Stimulated activated CD4-positive, alpha-beta T cell treated with anti-CD3 and anti-CD28 coated beads, TNF-alpha, amount 100 ng/mL, for 48 hours (primary cell): ENCODE data around the gene CD177.
"Not testable (repeated sequence)": the region's sequence is repeated elsewhere in the genome, so short reads cannot be mapped to it uniquely, and the experiment has no call there.

Experiments used
- DNase-seq, 3 donors: peaks; one replicate each; pipeline ENCODE4 v3.0.0-alpha.2; 2020; ENCODE audit warnings: low read depth in 3 of 3

Gene CD177

GRCh38 chr19:43380771-43381386 lies 27.4 kb downstream of the CD177 start:
- no peak for DNase-seq

- DNase-seq, result not testable (repeated sequence)
Observed at GRCh38 chr19:43382586-43383216, 29.2 kb downstream of the CD177 start.

DNA sequence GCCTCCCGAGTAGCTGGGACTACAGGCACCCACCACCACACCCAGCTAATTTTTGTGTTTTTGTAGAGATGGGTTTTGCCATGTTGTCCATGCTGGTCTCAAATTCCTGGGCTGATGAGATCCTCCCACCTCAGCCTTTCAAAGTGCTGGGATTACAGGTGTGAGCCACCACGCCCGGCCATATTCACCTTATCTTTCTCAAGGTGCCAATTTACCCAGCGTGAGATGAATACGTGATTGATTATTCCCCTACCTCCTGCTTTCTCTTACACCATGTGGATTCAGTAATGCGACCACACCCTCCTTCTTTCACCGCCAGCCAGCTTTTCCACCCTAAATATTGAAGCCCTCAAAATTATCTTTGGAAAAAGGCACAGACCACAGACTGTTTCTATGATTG lies 29.8 kb downstream of the CD177 start:
- DNase-seq, result not testable (repeated sequence)

DNA sequence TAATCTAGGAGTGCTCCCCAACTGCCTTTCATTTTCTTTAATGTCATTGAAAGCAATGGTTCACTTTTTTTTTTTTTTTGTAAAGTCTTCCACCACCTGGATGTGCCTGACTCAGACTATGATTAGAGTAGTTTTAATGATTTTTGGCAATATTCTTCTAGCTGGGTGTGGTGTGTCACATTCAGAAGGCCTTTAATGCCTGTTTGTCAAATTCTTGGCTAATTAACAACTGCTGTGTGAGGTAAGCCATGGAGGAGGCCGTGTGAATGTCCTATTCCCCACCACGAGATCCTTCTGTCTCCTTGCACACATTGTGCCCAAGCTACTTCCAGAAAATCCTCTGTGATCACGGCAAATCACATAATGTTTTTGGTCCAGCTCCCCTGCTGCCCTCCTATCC lies 30.3 kb downstream of the CD177 start:
- not testable (repeated sequence) for DNase-seq

- not testable (repeated sequence) for DNase-seq
Observed at GRCh38 chr19:43390903-43391551, 37.5 kb downstream of the CD177 start.

DNA sequence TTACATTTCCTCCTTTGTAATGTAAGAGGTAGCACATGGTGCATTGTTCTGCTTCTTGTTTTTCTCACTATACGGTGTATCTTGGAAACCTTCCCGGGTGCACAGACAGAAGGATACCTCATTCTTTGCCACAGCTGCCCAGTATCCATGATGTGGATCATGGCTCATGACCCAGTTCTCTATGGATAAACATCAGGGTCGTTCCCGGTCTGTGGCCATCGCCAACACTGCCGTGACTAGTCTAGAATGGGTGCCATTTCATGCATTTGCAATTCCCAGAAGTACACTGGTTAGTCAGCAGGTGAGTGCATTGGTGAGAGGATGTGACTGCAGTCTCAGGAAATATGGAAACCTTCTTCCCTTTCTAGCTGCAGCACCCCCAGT lies 38.1 kb downstream of the CD177 start:
- not testable (repeated sequence) for DNase-seq

DNA sequence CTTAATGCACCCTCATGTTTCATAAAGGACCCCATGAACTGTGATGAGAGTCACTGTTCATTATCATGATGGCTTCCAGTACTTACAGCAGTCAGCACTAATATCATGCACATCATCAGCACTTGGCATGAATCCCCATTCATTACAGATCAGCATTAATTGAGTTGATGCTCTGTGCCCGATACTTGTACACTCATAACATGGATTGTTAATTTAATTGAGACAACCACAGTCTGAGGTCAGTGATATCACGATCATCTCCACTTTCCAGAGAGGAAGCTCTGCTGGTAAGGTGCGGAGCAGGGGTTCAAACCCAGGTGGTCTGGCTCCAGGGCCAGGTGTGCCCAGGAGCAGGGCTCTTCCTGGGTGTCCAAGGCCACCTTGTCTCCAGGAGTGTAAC lies 40.0 kb downstream of the CD177 start:
- not testable (repeated sequence) for DNase-seq

DNA sequence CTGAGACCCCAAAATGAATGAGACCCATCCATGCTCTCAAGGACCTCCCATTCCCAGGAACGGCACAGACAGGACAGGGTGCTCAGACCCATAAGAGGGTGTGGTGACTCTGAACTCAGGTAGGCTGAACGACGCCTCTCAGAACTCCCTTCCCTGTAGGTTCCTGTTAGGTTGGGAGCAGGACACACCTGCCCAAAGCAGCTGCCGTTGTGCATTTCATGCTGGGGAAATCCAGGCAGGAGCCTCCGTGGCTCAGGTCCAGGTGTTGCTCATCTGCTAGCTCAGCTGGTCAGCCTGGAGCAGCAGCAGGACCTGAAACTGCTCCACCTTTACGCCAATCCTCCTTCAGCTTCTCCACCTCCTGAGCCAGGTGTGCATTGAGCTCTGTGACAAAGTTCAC lies 42.1 kb downstream of the CD177 start:
- DNase-seq, result no peak

- no peak for DNase-seq
Observed at GRCh38 chr19:43406297-43406696, 52.8 kb downstream of the CD177 start.

- DNase-seq, result no peak
Observed at GRCh38 chr19:43407416-43408005, 54.0 kb downstream of the CD177 start.

DNA sequence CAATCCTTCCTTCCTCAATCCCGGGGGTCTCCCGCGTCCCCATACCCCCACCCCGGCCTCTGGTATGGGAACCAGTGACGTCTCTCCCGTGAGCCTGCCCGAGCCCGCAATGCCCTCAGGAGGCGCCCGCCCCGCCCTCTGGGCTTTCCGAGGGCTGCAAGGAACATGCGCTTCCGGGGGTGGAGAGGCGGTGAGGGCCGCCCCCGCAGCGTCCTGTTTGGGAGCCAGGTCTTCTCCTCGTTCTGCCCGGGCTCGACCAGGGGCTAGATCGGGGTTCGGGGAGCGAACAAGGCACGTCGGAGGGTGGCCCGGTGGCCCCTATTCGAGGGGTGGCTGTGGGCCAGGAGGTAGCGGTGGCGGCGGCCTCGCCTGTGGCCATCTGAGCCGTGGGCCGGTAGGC lies 54.6 kb downstream of the CD177 start:
- DNase-seq, result no peak

DNA sequence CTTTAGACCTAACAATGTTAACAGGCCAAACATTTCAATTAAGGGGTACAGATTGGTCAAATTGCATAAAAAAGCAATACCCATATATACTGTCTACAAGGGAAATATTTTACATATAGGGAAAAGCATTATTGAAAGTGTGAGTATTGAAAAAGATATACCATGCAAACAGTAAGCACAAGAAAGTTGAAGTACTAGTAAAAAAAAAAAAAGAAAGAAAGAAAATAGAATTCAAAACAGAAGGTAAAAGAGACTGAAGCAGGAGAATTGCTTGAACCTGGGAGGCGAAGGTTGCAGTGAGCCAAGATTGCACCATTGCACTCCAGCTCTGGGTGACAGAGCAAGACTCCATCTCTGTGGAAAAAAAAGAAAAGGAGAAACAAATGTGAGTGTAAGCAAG lies 55.9 kb downstream of the CD177 start:
- no peak for DNase-seq

- DNase-seq, result no peak
Observed at GRCh38 chr19:43412441-43412840, 59.0 kb downstream of the CD177 start.
